MM.1S (cell line): Measurements from ENCODE around the gene TMEM245.

Source experiments
- EZH2 ChIP-seq: fragments of 300-600 bp; sonication (generic); optimal IDR thresholded peaks from 2 replicates; pipeline ENCODE3; 2017; ENCODE audit warnings: low read depth, mild to moderate bottlenecking, antibody characterized with exemption, low read length, mixed read lengths
- EZH2phosphoT487 ChIP-seq: fragments of 300-600 bp; sonication (generic); IDR thresholded peaks from 2 replicates; pipeline ENCODE4 v1.6.1; 2018; ENCODE audit warnings: antibody characterized with exemption, low read length
- TF ChIP-seq, protein P1 (sequence below): fragments of 300-600 bp; sonication (generic); IDR thresholded peaks from 2 replicates; pipeline ENCODE4 v1.5.1; 2016; ENCODE audit warnings: antibody characterized with exemption, low read length, mixed read lengths

DNA sequence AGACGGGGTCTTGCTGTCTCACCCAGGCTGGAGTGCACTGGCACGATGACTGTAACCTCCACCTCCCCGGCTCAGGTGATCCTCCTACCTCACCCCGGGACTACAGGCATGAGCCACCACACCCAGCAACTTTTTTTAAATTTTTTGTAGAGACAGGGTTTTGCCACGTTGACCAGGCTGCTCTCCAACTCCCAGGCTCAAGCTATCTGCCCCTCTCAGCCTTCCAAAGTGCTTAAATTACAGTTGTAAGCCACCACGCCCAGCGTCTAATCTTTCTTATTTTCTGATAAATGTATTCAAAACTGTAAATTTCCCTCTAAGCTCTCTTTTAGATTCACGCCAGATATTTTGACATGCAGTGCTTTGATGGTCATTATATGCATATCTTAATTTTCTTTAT lies 37.0 kb upstream of the TMEM245 start:
- TF ChIP-seq EZH2 (no peak), EZH2phosphoT487 (no peak)
- TF ChIP-seq, protein P1, sequence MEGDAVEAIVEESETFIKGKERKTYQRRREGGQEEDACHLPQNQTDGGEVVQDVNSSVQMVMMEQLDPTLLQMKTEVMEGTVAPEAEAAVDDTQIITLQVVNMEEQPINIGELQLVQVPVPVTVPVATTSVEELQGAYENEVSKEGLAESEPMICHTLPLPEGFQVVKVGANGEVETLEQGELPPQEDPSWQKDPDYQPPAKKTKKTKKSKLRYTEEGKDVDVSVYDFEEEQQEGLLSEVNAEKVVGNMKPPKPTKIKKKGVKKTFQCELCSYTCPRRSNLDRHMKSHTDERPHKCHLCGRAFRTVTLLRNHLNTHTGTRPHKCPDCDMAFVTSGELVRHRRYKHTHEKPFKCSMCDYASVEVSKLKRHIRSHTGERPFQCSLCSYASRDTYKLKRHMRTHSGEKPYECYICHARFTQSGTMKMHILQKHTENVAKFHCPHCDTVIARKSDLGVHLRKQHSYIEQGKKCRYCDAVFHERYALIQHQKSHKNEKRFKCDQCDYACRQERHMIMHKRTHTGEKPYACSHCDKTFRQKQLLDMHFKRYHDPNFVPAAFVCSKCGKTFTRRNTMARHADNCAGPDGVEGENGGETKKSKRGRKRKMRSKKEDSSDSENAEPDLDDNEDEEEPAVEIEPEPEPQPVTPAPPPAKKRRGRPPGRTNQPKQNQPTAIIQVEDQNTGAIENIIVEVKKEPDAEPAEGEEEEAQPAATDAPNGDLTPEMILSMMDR: no peak
